Adrenal gland (tissue), 5 donors: ENCODE data around the gene MAP3K14.

ENCODE experiments used
- POLR2A ChIP-seq, 2 donors: fragments of 450-650 bp; IDR thresholded peaks; one replicate each; pipeline ENCODE4 v1.6.1; 2017; ENCODE audit warnings: antibody characterized with exemption in 2 of 2, mild to moderate bottlenecking in 2 of 2, moderate library complexity in 1 of 2
- TF ChIP-seq, protein P1 (sequence below), 6 experiments: fragments of 450-650 bp in 4 of 6; fragments of 200-600 bp in 2 of 6; sonication (generic) in 1 of 6; IDR thresholded peaks; 1 replicate in 5 of 6; 2 replicates in 1 of 6; pipeline versions ENCODE4 v1.5.1 to v1.8.0; 2016 to 2021; ENCODE audit warnings: antibody characterized with exemption in 6 of 6, mild to moderate bottlenecking in 2 of 6, moderate library complexity in 1 of 6
- donor health status: DM: no; HTN: no; CAD: no.

DNA sequence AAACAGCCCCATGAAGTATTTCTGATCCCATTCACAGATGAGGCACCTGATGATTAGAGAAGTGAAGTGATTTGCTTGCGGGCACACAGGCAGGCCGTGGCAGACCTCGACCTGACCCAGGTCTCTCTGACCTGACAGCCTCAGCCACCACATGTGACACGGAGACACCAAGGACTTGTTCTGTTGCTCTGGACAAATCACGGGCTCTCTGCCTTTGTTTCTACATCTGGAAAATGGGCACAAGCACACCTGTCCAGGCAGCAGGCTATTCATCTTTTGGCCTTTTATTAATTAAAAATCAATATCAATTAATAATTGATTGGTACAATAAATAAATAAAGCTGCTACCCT is 3.4 kb downstream of the MAP3K14 start:
- TF ChIP-seq, protein P1, sequence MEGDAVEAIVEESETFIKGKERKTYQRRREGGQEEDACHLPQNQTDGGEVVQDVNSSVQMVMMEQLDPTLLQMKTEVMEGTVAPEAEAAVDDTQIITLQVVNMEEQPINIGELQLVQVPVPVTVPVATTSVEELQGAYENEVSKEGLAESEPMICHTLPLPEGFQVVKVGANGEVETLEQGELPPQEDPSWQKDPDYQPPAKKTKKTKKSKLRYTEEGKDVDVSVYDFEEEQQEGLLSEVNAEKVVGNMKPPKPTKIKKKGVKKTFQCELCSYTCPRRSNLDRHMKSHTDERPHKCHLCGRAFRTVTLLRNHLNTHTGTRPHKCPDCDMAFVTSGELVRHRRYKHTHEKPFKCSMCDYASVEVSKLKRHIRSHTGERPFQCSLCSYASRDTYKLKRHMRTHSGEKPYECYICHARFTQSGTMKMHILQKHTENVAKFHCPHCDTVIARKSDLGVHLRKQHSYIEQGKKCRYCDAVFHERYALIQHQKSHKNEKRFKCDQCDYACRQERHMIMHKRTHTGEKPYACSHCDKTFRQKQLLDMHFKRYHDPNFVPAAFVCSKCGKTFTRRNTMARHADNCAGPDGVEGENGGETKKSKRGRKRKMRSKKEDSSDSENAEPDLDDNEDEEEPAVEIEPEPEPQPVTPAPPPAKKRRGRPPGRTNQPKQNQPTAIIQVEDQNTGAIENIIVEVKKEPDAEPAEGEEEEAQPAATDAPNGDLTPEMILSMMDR (IDR thresholded peaks at IDR 0.05): no peak
- TF ChIP-seq POLR2A (IDR thresholded peaks at IDR 0.05): no peak
